B cell (primary cell): ENCODE results near the gene MARS1. TPM values are rescaled to one million over a fixed set of nuclear protein-coding genes. Genes with fewer than 3 reads are reported as not detected.
A peak's percentile ranks its signal among the peaks of the same experiment; 100 is the strongest.

Source experiments
- ATAC-seq: fragments of 200-7000 bp; cut with Tn5 transposase; one replicate; pipeline ENCODE4 v1.10.0; 2021; ENCODE audit warnings: low read depth, mild to moderate bottlenecking, moderate number of reproducible peaks, moderate library complexity
- CTCF ChIA-PET: fragments of 350-600 bp; sonication (Branson Sonifier 250); formaldehyde crosslinking; loops from one replicate; lab custom pipeline; 2021; ENCODE audit warnings: antibody characterized with exemption, inconsistent platforms; lab: Charles Lee
- POLR2A ChIA-PET: fragments of 350-600 bp; sonication (Branson Sonifier 250); formaldehyde crosslinking; loops from one replicate; lab custom pipeline; 2021; ENCODE audit warnings: antibody characterized with exemption; lab: Charles Lee
- DNase-seq: peaks from one replicate; pipeline ENCODE4 v3.0.0; 2013
- H2AFZ ChIP-seq: 2 replicates; pipeline ENCODE4 v1.6.1; 2012; ENCODE audit warnings: mild to moderate bottlenecking, low read depth, low read length; ENCODE audit not compliant: insufficient read depth, poor library complexity, severe bottlenecking
- H3K27ac ChIP-seq, 2 donors: 1 replicate in 1 of 2; 2 replicates in 1 of 2; pipeline ENCODE4 v1.5.1; 2012 to 2013; ENCODE audit warnings: low read length in 2 of 2, mild to moderate bottlenecking in 2 of 2, moderate library complexity in 1 of 2
- H3K27me3 ChIP-seq, 4 experiments: fragments of 200-600 bp in 1 of 4; sonication (generic) in 1 of 4; replicated peaks in 1 of 4; 1 replicate in 2 of 4; 2 replicates in 2 of 4; pipeline versions ENCODE4 v1.6.1 to v1.7.0; 2013 to 2016; ENCODE audit warnings: low read length in 3 of 4, mild to moderate bottlenecking in 2 of 4, mixed read lengths in 1 of 4, moderate library complexity in 1 of 4; ENCODE audit not compliant: insufficient read depth in 4 of 4, control insufficient read depth in 3 of 4; ENCODE audit errors: control extremely low read depth in 1 of 4
- H3K36me3 ChIP-seq, 2 experiments: replicated peaks in 1 of 2; 1 replicate in 1 of 2; 2 replicates in 1 of 2; pipeline versions ENCODE4 v1.6.1 to v1.7.1; 2013; ENCODE audit warnings: low read length in 1 of 2; ENCODE audit not compliant: insufficient read depth in 2 of 2, control insufficient read depth in 1 of 2; ENCODE audit errors: control extremely low read depth in 1 of 2, extremely low read depth in 1 of 2
- H3K4me1 ChIP-seq, 2 donors: fragments of 200-600 bp in 1 of 2; sonication (generic) in 1 of 2; 1 replicate in 1 of 2; 2 replicates in 1 of 2; pipeline versions ENCODE4 v1.5.1 to v1.6.1; 2013 to 2017; ENCODE audit warnings: low read length in 2 of 2; ENCODE audit not compliant: control insufficient read depth in 2 of 2, insufficient read depth in 2 of 2
- H3K4me2 ChIP-seq: replicated peaks from 2 replicates; pipeline ENCODE3; 2012; ENCODE audit warnings: mild to moderate bottlenecking, low read depth, low read length; ENCODE audit not compliant: poor library complexity, severe bottlenecking
- H3K4me3 ChIP-seq, 5 experiments: fragments of 200-600 bp in 1 of 5; sonication (generic) in 1 of 5; 1 replicate in 3 of 5; 2 replicates in 2 of 5; pipeline versions ENCODE4 v1.5.1 to v1.7.0; 2011 to 2016; ENCODE audit warnings: low read length in 4 of 5, mild to moderate bottlenecking in 4 of 5, low read depth in 2 of 5, control low read depth in 1 of 5, moderate library complexity in 1 of 5; ENCODE audit not compliant: insufficient read depth in 1 of 5; ENCODE audit errors: control extremely low read depth in 1 of 5, extremely low read depth in 1 of 5
- H3K79me2 ChIP-seq: fragments of 200-600 bp; sonication (generic); one replicate; pipeline ENCODE4 v1.6.0; 2016; ENCODE audit warnings: low read length; ENCODE audit not compliant: control insufficient read depth, insufficient read depth
- H3K9ac ChIP-seq: fragments of 200-600 bp; sonication (generic); 2 replicates; pipeline ENCODE4 v1.6.1; 2017; ENCODE audit warnings: mild to moderate bottlenecking, low read length, moderate library complexity
- H3K9me3 ChIP-seq, 3 donors: one replicate each; pipeline versions ENCODE4 v1.6.1 to v1.7.1; 2013; ENCODE audit warnings: low read length in 2 of 3; ENCODE audit not compliant: control insufficient read depth in 2 of 3, insufficient read depth in 1 of 3; ENCODE audit errors: control extremely low read depth in 1 of 3
- H4K20me1 ChIP-seq: 2 replicates; pipeline ENCODE4 v1.6.0; 2012; ENCODE audit warnings: mild to moderate bottlenecking, low read length; ENCODE audit not compliant: insufficient read depth, control insufficient read depth, poor library complexity, severe bottlenecking
- H3K27ac Mint-ChIP-seq: one replicate; pipeline ENCODE4 v1.8.0; 2021; ENCODE audit warnings: mixed read lengths
- H3K27me3 Mint-ChIP-seq: one replicate; pipeline ENCODE4 v1.8.0; 2021; ENCODE audit warnings: mixed read lengths
- H3K4me1 Mint-ChIP-seq: one replicate; pipeline ENCODE4 v1.8.0; 2021; ENCODE audit warnings: mixed read lengths
- H3K4me3 Mint-ChIP-seq: one replicate; pipeline ENCODE4 v1.8.0; 2021; ENCODE audit warnings: mixed read lengths
- H3K9me3 Mint-ChIP-seq: one replicate; pipeline ENCODE4 v1.8.0; 2022; ENCODE audit warnings: mixed read lengths; ENCODE audit not compliant: insufficient read depth
- EZH2 ChIP-seq: IDR thresholded peaks from 2 replicates; pipeline ENCODE4 v1.6.1; 2012; ENCODE audit warnings: borderline replicate concordance, low read depth, mild to moderate bottlenecking, moderate library complexity, low read length; ENCODE audit not compliant: insufficient read depth, poor library complexity, severe bottlenecking
- WGBS: methylation state at CpG from one replicate; pipeline ENCODE4 v1.1.5; 2013; ENCODE audit warnings: missing lambda C conversion rate; ENCODE audit not compliant: insufficient coverage; 5-methylcytosine and 5-hydroxymethylcytosine counted together
- intact Hi-C: fragments of 100-400 bp; cut with micrococcal nuclease; formaldehyde crosslinking; loops from one replicate; pipeline ENCODE4 v1.10.0; 2022
- polyA plus RNA-seq: library from polyadenylated mRNA; depleted of rRNA; stranded (reverse); fragments of >200 nt; gene quantifications from 2 replicates; pipeline ENCODE4 v1.2.3, GENCODE V29; 2012
- total RNA-seq, 2 donors: library from RNA; stranded (reverse); fragments of 120-200 nt in 1 of 2; gene quantifications; 1 replicate in 1 of 2; 2 replicates in 1 of 2; pipeline versions ENCODE4 v1.2.3 to v1.2.4, GENCODE V29; 2013 to 2022
- TF ChIP-seq, protein P1 (sequence below): fragments of 200-600 bp; IDR thresholded peaks from one replicate; pipeline ENCODE4 v1.8.0; 2022; ENCODE audit warnings: antibody characterized with exemption, mild to moderate bottlenecking

MARS1 gene
- total and polyA plus RNA-seq, 2 donors (not counting 1 experiment from before 2014, with no cell fraction given): 158 to 193 TPM

DNA sequence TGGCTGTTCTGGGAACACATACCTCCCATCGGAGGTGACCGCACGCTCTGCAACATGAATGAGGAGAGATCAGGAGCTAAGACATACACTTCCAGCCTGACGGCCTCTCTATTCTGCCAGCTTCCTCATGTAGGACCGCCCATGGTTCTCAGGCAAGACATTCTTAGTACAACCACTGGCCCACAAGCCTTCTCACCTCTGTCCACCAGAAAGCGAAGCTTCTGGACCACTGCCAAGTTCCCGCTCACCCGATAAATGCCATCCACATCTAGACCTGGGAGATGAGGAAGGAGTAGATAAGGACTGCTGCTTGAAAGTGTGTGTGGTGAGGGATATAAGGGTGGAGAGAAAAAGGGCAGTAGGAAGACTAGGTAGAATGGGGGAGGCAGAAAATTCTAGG lies 13.4 kb upstream of the MARS1 start:
- 97% methylated on average over 3 of the region's 8 CpGs for WGBS
- H3K36me3 ChIP-seq: peaks cover 2 to 54% of the 10 kb centered on the region in 2 experiments
- peaks cover 43 to 65% of the 10 kb centered on the region in 2 donors for H3K4me1 ChIP-seq
- Mint-ChIP-seq H3K4me1 (peaks cover 65% of the 10 kb centered on the region), H3K27me3 (no peaks in the 10 kb centered on the region), H3K27ac (peak overlapping the region; percentile 70), H3K4me3 (peak overlapping the region; percentile 46), H3K9me3 (no peaks in the 10 kb centered on the region)
- H3K9me3 ChIP-seq: no peaks in the 10 kb centered on the region
- CTCF ChIA-PET: interaction anchor here (1.1 to 10.4 kb wide), 4 partner anchors 9 to 18 kb away, joined by 3 to 166 read pairs (median 7); partner anchors contain the start of genes GLI1 and MARS1
- H3K27ac ChIP-seq: peak overlapping the region in 1 of 2 donors; percentile 20
- H4K20me1 ChIP-seq: peaks cover 23% of the 10 kb centered on the region
- H3K4me3 ChIP-seq: no peak overlapping the region
- POLR2A ChIA-PET: interaction anchor here (0.6 kb wide), 1 partner anchor 233 kb away, joined by 3 read pairs; no protein-coding TSS in a partner anchor
- intact Hi-C loops: no loop called here
- TF ChIP-seq, protein P1, sequence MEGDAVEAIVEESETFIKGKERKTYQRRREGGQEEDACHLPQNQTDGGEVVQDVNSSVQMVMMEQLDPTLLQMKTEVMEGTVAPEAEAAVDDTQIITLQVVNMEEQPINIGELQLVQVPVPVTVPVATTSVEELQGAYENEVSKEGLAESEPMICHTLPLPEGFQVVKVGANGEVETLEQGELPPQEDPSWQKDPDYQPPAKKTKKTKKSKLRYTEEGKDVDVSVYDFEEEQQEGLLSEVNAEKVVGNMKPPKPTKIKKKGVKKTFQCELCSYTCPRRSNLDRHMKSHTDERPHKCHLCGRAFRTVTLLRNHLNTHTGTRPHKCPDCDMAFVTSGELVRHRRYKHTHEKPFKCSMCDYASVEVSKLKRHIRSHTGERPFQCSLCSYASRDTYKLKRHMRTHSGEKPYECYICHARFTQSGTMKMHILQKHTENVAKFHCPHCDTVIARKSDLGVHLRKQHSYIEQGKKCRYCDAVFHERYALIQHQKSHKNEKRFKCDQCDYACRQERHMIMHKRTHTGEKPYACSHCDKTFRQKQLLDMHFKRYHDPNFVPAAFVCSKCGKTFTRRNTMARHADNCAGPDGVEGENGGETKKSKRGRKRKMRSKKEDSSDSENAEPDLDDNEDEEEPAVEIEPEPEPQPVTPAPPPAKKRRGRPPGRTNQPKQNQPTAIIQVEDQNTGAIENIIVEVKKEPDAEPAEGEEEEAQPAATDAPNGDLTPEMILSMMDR: no peak
- no peak for TF ChIP-seq EZH2
- H3K79me2 ChIP-seq: peaks cover 66% of the 10 kb centered on the region
- DNase-seq: no peak
- no peaks in the 10 kb centered on the region for H3K27me3 ChIP-seq
- no peak for ATAC-seq
- H2AFZ ChIP-seq: no peak overlapping the region
- H3K4me2 ChIP-seq: no peak overlapping the region
- no peak overlapping the region for H3K9ac ChIP-seq

DNA sequence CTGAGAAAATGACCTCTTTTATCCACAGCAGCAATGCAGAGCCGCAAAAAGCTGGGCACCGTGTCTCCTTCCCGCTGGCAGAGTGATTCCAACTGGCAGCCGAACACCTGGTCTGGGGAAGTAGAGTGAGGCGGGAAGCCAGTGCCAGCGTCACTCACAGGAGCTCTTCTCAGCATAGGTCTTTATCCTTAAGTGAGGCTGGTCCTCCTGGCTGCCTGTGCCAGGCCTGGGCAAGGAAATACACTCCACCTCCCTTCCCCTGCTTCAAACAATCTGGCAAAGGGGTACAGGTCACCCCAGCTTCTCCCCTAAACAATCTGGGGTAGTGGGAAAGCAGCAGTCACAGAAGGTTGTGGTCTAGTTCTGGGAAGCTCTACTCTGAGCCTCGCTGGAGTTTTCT lies 13.0 kb upstream of the MARS1 start:
- intact Hi-C loops: loop anchor here (5.0 kb wide), 1 partner anchor 147 kb away; no protein-coding TSS in a partner anchor

More for the DNA sequence above, 13.0 kb upstream of the MARS1 start:
- Mint-ChIP-seq H3K4me3 (peak overlapping the region; percentile 46), H3K4me1 (peaks cover 69% of the 10 kb centered on the region), H3K9me3 (no peaks in the 10 kb centered on the region), H3K27me3 (no peaks in the 10 kb centered on the region), H3K27ac (peak overlapping the region; percentile 70)
- H3K9ac ChIP-seq: no peak overlapping the region
- ATAC-seq (no peak), DNase-seq (no peak)
- H3K27me3 ChIP-seq: no peaks in the 10 kb centered on the region
- H3K4me2 ChIP-seq: peak overlapping the region; percentile 95
- H3K36me3 ChIP-seq: peaks cover 2 to 50% of the 10 kb centered on the region in 2 experiments
- no peak overlapping the region for H2AFZ ChIP-seq
- TF ChIP-seq, protein P1: no peak
- TF ChIP-seq EZH2: no peak
- H4K20me1 ChIP-seq: peaks cover 23% of the 10 kb centered on the region
- H3K4me3 ChIP-seq: no peak overlapping the region
- peaks cover 67% of the 10 kb centered on the region for H3K79me2 ChIP-seq
- CTCF ChIA-PET: interaction anchor here (1.0 to 10.4 kb wide), 4 partner anchors 9 to 22 kb away, joined by 3 to 166 read pairs (median 8); partner anchors contain the start of genes GLI1 and MARS1
- H3K9me3 ChIP-seq: no peaks in the 10 kb centered on the region
- WGBS: 95% methylated on average over 7 of the region's 7 CpGs
- H3K27ac ChIP-seq: peak overlapping the region in 1 of 2 donors; percentile 20
- POLR2A ChIA-PET: interaction anchor here (0.6 kb wide), 1 partner anchor 234 kb away, joined by 3 read pairs; no protein-coding TSS in a partner anchor
- peaks cover 47 to 69% of the 10 kb centered on the region in 2 donors for H3K4me1 ChIP-seq
